ENCODE data around the gene HIBADH. TPM values are rescaled to one million over a fixed set of nuclear protein-coding genes. Genes with fewer than 3 reads are reported as not detected.

The HIBADH gene
- total RNA-seq, 1 experiment from 2014 or later, result 31.2 TPM

DNA sequence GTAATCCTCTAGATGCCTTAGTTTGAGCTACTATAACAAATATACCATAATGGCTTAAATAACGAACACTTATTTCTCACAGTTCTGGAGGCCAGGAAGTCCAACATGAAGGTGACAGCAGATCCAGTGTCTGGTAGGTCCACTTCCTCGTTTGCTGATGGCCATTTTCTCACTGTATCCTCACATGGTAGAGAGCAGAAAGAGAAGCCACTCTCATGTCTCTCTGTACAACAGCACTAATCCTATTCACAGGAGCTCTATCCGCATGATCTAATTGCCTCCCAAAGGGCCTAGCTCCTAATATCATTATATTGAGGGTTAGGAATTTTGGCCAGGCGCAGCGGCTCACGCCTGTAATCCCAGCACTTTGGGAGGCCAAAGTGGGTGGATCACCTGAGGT is 10.2 kb downstream of the HIBADH start:
- DNase-seq (ENCODE audit: low read depth, low spot score) (no peak), ATAC-seq (no peak)
- Histone ChIP-seq H3K27me3 (ENCODE audit: control insufficient read depth, insufficient read depth, low read length) (no peaks in the 10 kb centered on the region), H3K27ac (ENCODE audit: low read length) (no peak overlapping the region), H3K4me1 (ENCODE audit: control insufficient read depth, insufficient read depth, low read length) (no peaks in the 10 kb centered on the region), H3K4me3 (ENCODE audit: low read depth in 2 of 2, low read length in 2 of 2) (no peak overlapping the region), H3K9me3 (ENCODE audit: control insufficient read depth, insufficient read depth, low read depth, low read length) (no peaks in the 10 kb centered on the region), H3K36me3 (ENCODE audit: control insufficient read depth, insufficient read depth, low read length) (no peaks in the 10 kb centered on the region; the same call in 1 of the 2 replicates)
- ChIA-PET CTCF (no interaction called here), POLR2A (no interaction called here)
- TF ChIP-seq TCF7L2 (IDR thresholded peaks at IDR 0.05; ENCODE audit: low read depth, low read length) (no peak), SIN3A (IDR thresholded peaks at IDR 0.05; ENCODE audit: borderline replicate concordance, insufficient read depth, low read depth, low read length) (no peak), POLR2AphosphoS5 (IDR thresholded peaks at IDR 0.05; ENCODE audit: low read depth, low read length) (no peak)
- TF ChIP-seq, protein P1, sequence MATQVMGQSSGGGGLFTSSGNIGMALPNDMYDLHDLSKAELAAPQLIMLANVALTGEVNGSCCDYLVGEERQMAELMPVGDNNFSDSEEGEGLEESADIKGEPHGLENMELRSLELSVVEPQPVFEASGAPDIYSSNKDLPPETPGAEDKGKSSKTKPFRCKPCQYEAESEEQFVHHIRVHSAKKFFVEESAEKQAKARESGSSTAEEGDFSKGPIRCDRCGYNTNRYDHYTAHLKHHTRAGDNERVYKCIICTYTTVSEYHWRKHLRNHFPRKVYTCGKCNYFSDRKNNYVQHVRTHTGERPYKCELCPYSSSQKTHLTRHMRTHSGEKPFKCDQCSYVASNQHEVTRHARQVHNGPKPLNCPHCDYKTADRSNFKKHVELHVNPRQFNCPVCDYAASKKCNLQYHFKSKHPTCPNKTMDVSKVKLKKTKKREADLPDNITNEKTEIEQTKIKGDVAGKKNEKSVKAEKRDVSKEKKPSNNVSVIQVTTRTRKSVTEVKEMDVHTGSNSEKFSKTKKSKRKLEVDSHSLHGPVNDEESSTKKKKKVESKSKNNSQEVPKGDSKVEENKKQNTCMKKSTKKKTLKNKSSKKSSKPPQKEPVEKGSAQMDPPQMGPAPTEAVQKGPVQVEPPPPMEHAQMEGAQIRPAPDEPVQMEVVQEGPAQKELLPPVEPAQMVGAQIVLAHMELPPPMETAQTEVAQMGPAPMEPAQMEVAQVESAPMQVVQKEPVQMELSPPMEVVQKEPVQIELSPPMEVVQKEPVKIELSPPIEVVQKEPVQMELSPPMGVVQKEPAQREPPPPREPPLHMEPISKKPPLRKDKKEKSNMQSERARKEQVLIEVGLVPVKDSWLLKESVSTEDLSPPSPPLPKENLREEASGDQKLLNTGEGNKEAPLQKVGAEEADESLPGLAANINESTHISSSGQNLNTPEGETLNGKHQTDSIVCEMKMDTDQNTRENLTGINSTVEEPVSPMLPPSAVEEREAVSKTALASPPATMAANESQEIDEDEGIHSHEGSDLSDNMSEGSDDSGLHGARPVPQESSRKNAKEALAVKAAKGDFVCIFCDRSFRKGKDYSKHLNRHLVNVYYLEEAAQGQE (IDR thresholded peaks at IDR 0.05; ENCODE audit: insufficient read depth in 1 of 2, low read depth in 2 of 2, low read length in 1 of 2), result no peak
- TF ChIP-seq, protein P2, sequence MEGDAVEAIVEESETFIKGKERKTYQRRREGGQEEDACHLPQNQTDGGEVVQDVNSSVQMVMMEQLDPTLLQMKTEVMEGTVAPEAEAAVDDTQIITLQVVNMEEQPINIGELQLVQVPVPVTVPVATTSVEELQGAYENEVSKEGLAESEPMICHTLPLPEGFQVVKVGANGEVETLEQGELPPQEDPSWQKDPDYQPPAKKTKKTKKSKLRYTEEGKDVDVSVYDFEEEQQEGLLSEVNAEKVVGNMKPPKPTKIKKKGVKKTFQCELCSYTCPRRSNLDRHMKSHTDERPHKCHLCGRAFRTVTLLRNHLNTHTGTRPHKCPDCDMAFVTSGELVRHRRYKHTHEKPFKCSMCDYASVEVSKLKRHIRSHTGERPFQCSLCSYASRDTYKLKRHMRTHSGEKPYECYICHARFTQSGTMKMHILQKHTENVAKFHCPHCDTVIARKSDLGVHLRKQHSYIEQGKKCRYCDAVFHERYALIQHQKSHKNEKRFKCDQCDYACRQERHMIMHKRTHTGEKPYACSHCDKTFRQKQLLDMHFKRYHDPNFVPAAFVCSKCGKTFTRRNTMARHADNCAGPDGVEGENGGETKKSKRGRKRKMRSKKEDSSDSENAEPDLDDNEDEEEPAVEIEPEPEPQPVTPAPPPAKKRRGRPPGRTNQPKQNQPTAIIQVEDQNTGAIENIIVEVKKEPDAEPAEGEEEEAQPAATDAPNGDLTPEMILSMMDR (IDR thresholded peaks at IDR 0.05), result no peak
- BruUV-seq (replicated peaks), result no TSS peak
- in situ Hi-C loops (cut with HindIII; ENCODE audit: low pct_unique_long_range_greater_than_20kb, low sequenced_read_pairs) (no loop called here), intact Hi-C loops (cut with micrococcal nuclease; ENCODE audit: unreplicated experiment) (no loop called here)

DNA sequence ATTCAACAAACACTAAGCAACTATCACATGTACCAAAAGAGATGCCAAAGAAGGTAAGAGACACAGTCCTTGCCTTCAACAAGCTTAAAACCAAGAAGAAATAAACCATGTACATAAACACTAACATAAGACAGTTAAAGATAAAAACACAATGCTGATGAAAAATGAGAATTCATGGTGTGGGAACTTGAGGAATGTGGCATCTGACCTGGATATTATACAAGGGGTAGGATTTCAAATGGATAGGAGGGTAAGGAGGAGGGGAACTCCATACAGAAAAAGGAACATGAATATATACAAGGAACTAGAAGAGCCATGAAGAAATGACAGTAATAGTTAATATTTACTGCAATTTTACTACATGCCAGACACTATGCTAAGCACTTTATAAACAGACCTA is 11.0 kb downstream of the HIBADH start:
- Histone ChIP-seq H3K4me3 (ENCODE audit: low read depth in 2 of 2, low read length in 2 of 2) (no peak overlapping the region), H3K9me3 (ENCODE audit: control insufficient read depth, insufficient read depth, low read depth, low read length) (no peaks in the 10 kb centered on the region), H3K4me1 (ENCODE audit: control insufficient read depth, insufficient read depth, low read length) (no peaks in the 10 kb centered on the region), H3K36me3 (ENCODE audit: control insufficient read depth, insufficient read depth, low read length) (no peaks in the 10 kb centered on the region; the same call in 1 of the 2 replicates), H3K27me3 (ENCODE audit: control insufficient read depth, insufficient read depth, low read length) (no peaks in the 10 kb centered on the region), H3K27ac (ENCODE audit: low read length) (no peak overlapping the region)
- ChIA-PET POLR2A (no interaction called here), CTCF (no interaction called here)
- DNase-seq (ENCODE audit: low read depth, low spot score), result no peak
- intact Hi-C loops (cut with micrococcal nuclease; ENCODE audit: unreplicated experiment) (no loop called here), in situ Hi-C loops (cut with HindIII; ENCODE audit: low pct_unique_long_range_greater_than_20kb, low sequenced_read_pairs) (no loop called here)
- BruUV-seq (replicated peaks), result no TSS peak
- ATAC-seq, result no peak
- no peak for TF ChIP-seq SIN3A (IDR thresholded peaks at IDR 0.05; ENCODE audit: borderline replicate concordance, insufficient read depth, low read depth, low read length)
- TF ChIP-seq, protein P2 (IDR thresholded peaks at IDR 0.05), result no peak
- no peak for TF ChIP-seq TCF7L2 (IDR thresholded peaks at IDR 0.05; ENCODE audit: low read depth, low read length)
- TF ChIP-seq, protein P1 (IDR thresholded peaks at IDR 0.05; ENCODE audit: insufficient read depth in 1 of 2, low read depth in 2 of 2, low read length in 1 of 2), result no peak

Data from Panc1 (cell line).